Lower leg skin (tissue), 4 donors: ENCODE measurements around the gene PIK3IP1. TPM values are rescaled to one million over a fixed set of nuclear protein-coding genes. Genes with fewer than 3 reads are reported as not detected.

ENCODE experiments used
- DNase-seq, 2 donors: peaks; one replicate each; pipeline ENCODE4 v3.0.0-alpha.2; 2019; ENCODE audit warnings: low spot score in 2 of 2
- H3K4me3 ChIP-seq: fragments of 200-600 bp; sonication (generic); 2 replicates; pipeline ENCODE4 v1.5.1; 2017; ENCODE audit warnings: mild to moderate bottlenecking, low read depth; ENCODE audit not compliant: poor library complexity, severe bottlenecking
- CTCF ChIP-seq, 3 donors: fragments of 450-650 bp; IDR thresholded peaks; one replicate each; pipeline ENCODE4 v1.5.1; 2016; ENCODE audit warnings: antibody characterized with exemption in 3 of 3, mild to moderate bottlenecking in 3 of 3, moderate library complexity in 2 of 3
- POLR2A ChIP-seq, 2 donors: fragments of 450-650 bp; IDR thresholded peaks; one replicate each; pipeline ENCODE4 v1.6.1; 2016 to 2017; ENCODE audit warnings: antibody characterized with exemption in 2 of 2, mild to moderate bottlenecking in 1 of 2, moderate library complexity in 1 of 2
- WGBS, 2 donors: methylation state at CpG; one replicate each; pipeline ENCODE4 v1.1.5; 2018; 5-methylcytosine and 5-hydroxymethylcytosine counted together
- intact Hi-C: fragments of 100-400 bp; cut with DNase I; formaldehyde crosslinking; loops from one replicate; pipeline ENCODE4 v1.15.0; 2023; ENCODE audit warnings: low total_unique reads
- total RNA-seq, 4 donors: library from RNA; depleted of rRNA; stranded (reverse); fragments of >200 nt; gene quantifications; one replicate each; pipeline ENCODE4 v1.1.0, GENCODE V29; 2016

PIK3IP1 gene
- total RNA-seq, 4 donors from 2014 or later = 84.8 to 162 (median 120) TPM

GRCh38 chr22:31235081-31235480, 57.2 kb downstream of the PIK3IP1 start:
- no peak for DNase-seq
- intact Hi-C loops = loop anchor here (10.0 kb wide), 1 partner anchor 130 kb away; the partner anchor contains the start of gene SELENOM
- WGBS, 2 donors = 71 to 80% methylated on average over 3 of the region's 3 CpGs
- TF ChIP-seq CTCF (IDR thresholded peaks at IDR 0.05) = no peak
- no peak for TF ChIP-seq POLR2A (IDR thresholded peaks at IDR 0.05)
- H3K4me3 ChIP-seq = no peak overlapping the region

DNA sequence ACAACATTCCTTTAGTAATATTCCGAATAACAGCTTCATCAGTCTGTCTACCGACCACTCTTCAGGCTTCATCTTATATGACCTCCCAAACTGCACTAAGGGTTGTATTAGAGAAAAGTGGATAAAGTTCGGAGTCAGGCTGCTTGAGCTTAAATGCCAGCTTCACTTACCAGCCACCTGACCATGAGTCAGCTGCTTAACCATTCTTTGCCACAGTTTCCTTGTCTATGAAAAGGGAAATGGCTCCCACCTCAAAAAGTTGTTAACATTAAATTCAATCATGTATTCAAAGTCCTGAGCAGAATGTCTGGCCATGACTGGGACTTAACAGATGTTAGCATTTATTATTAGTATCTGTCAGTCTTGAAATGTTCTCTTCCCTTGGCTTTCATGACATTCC, 59.3 kb downstream of the PIK3IP1 start:
- TF ChIP-seq CTCF (IDR thresholded peaks at IDR 0.05) (no peak), POLR2A (IDR thresholded peaks at IDR 0.05) (no peak)
- WGBS, 2 donors = 84% methylated on average over 3 of the region's 3 CpGs
- DNase-seq = no peak
- intact Hi-C loops = loop anchor here (10.0 kb wide), 1 partner anchor 128 kb away; the partner anchor contains the start of gene SELENOM
- no peak overlapping the region for H3K4me3 ChIP-seq

Other genes starting within 250 kb of the PIK3IP1 start
- 10 to 100 TPM; 46.1 to 86.1 (median 62.3) TPM for gene SMTN, start 211.2 kb downstream of the PIK3IP1 start, total RNA-seq
- gene SELENOM, start 184.9 kb downstream of the PIK3IP1 start, total RNA-seq = 100 to 1,000 TPM in 2 of 4 donors, 10 to 100 TPM in 2; 66.6 to 164 (median 92.8) TPM
- 1 to 10 TPM; 1.4 to 4.2 (median 2.9) TPM for gene INPP5J, start 169.5 kb downstream of the PIK3IP1 start, total RNA-seq
- gene PLA2G3, start 152.0 kb downstream of the PIK3IP1 start, total RNA-seq = 10 to 100 TPM in 2 of 4 donors, 1 to 10 TPM in 2; 6.5 to 11.3 (median 8.7) TPM
- gene RNF185, start 132.3 kb downstream of the PIK3IP1 start, total RNA-seq = 10 to 100 TPM; 29.0 to 59.0 (median 44.7) TPM
- gene LIMK2, start 80.2 kb downstream of the PIK3IP1 start, total RNA-seq = 100 to 1,000 TPM; 135 to 218 (median 168) TPM
- gene PATZ1, start 53.9 kb upstream of the PIK3IP1 start, total RNA-seq = 10 to 100 TPM; 10.5 to 17.0 (median 13.0) TPM
- 10 to 100 TPM; 43.0 to 55.1 (median 48.7) TPM for gene DRG1, start 107.1 kb upstream of the PIK3IP1 start, total RNA-seq
- 10 to 100 TPM; 14.7 to 20.8 (median 16.9) TPM for gene EIF4ENIF1, start 197.4 kb upstream of the PIK3IP1 start, total RNA-seq
- gene SFI1, start 204.0 kb upstream of the PIK3IP1 start, total RNA-seq = 10 to 100 TPM; 24.2 to 66.4 (median 32.2) TPM